Amniotic epithelial cell (primary cell): ENCODE measurements around the gene EHMT1.
A peak's percentile ranks its signal among the peaks of the same experiment; 100 is the strongest.

ENCODE experiments used
- DNase-seq: peaks from one replicate; pipeline ENCODE4 v3.0.0-alpha.2; 2010; ENCODE audit warnings: low read depth

Gene EHMT1

DNA sequence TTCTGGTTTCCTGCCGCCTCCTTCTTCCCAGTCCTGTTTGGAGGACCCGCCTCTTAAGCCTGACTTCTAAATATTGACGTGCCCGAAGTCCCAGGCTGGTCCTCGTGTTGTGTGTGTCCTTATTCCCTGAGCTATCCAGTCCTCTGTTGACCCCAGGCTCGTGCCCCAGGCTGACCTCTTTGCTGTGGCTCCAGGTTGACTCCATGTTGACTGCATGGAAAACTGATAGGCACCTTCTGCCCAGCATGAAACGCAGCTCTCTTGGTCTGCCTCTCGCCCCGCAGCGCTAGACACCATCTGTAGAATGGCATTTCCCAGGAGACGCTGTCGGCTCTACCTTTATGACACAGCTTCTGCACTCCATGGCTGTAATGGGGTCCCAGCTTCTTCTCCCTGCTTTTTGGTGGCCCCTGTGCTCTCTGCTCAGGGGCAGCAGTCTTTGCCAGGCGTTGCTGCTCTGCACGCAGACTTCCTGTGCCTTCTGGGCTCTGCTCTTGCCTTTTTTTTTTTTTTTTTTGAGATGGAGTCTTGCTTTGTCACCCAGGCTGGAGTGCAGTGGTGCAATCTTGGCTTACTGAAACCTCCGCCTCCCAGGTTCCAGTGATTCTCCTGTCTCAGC is 28.4 kb downstream of the EHMT1 start:
- DNase-seq, result no peak

DNA sequence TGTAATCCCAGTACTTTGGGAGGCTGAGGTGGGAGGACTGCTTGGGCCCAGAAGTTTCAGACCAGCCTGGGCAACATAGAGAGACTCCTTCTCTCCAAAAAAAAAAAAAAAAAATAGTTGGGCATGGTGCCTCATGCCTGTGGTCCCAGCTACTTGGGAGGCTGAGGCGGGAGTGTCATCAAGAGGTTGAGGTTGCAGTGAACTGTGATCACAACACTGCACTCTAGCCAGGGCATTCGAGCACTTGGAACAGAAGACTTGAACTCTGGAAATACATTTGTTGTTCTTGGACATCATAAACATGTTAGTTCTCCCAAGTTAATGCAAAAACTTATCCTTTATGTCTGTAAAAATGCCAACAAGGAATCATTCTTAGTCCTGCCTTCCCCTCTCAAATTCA is 29.6 kb downstream of the EHMT1 start:
- DNase-seq, result no peak

DNA sequence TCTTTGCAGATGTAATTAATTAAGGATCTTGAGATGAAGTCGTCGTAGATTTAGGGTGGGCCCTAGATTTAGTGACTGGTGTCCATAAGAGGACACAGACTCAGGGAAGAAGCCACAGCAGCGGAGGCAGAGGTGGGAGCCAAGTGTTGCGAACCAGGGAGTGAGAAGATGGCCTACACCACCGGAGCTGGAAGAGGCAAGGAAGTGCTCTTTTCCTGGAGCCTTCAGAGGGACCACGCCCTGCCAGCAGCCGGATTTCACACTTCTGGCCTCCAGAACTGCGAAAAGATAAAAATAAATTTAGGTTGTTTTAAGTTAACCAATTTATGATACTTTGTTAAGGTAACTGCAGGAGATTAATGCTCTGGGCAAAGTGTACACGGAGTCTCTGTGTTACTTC is 30.7 kb downstream of the EHMT1 start:
- DNase-seq, result no peak

DNA sequence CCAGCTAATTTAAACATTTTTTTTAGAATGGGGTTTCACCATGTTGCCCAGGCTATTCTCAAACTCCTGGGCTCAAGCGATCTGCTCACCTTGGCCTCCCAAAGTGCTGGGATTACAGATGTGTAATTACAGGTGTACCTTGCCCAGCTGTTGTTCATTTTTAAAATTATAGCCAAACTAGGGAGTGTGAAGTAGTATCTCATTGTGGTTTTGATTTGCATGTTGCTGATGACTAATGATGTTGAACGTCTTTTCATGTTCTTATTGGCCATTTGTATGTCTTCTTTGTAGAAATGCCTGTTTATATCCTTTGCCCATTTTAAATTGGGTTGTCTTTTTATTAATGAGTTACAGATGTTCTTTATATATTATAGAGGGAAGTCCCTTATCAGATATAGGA is 31.5 kb downstream of the EHMT1 start:
- DNase-seq, result no peak

DNA sequence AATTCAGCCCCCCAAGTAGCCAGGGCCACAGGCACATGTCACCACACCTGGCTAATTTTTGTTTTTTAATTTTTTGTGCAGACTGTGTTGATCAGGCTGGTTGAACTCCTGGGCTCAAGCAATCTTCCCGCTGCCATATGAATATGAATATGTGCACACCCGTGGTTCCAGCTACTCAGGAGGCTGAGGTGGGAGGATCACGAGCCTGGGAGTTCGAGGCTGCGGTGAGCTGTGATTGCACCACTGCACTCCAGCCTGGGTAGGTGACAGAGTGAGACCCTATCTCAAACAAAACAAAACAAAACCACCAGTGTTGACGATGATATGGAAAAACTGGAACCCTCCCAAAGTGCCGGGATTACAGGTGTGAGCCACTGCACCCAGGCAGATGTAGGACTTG is 32.0 kb downstream of the EHMT1 start:
- no peak for DNase-seq

DNA sequence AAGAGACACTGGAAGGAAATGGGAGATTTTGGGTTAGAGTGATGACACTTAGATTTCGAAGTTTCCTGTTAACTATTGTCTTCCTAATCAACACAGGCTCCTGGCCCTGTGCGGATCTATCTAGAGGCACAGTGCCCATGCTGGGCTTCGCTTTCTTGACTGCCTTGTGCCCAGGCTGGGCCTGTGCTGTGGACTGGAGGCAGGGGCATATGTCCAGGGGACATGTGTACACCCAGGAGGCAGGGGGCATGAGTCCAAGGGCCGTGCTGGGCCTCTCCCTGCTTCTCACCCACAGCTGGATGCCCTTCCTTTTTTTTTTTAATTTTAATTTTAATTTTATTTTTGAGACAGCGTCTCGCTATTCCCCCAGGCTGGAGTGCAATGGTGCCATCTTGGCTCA is 37.6 kb downstream of the EHMT1 start:
- DNase-seq, result no peak

DNA sequence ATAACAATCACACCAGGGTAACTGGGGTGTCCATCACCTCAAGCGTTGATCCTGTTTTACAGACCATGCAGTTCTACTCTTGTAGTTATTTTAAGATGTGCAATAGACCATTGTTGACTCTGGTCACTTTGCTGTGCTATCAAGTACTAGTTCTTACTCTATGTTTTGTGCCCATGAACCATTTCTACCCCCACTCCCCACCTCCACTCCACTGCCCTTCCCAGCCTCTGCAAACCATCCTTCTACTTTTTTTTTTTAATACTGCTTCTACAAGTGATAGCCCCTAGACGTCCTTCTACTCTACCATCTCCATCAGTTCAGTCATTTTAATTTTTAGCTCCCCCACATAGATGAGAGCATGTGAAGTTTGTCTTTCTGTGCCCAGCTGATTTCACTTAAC is 38.8 kb downstream of the EHMT1 start:
- no peak for DNase-seq

DNA sequence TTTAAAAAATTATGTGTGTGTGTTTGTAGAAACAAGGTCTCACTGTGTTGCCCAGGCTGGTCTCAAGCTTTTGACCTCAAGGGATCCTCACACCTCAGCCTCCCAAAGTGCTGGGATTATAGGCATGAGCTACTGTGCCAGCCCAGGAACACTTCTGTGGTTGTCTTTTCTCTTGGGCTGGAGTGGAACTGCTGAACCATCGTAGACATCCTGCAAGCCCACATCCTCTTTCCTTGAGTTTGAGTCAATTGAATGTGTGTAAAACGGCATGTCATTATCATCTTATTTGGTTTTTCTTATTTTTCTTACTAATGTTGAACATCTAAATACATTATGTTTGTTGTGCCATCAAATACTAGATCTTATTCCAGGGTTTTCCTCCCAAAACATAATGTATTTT is 40.0 kb downstream of the EHMT1 start:
- no peak for DNase-seq

DNA sequence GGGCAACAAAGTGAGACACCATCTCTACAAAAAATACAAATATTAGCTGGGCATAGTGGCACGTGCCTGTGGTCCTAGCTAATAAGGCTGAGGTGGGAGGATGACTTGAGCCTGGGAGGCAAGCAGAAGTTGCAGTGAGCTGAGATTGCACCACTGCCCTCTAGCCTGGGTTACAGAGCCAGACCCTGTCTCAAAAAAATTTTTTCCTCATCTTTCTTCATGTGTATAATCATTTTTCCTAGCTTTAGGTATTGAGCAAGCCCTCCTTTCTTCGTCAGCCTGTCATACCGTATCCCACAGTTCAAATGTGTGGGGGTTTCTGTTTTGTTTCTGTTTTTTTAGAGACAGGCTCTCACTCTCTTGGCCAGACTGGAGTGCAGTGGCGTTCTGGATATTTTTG is 41.3 kb downstream of the EHMT1 start:
- peak; percentile 88 for DNase-seq

DNA sequence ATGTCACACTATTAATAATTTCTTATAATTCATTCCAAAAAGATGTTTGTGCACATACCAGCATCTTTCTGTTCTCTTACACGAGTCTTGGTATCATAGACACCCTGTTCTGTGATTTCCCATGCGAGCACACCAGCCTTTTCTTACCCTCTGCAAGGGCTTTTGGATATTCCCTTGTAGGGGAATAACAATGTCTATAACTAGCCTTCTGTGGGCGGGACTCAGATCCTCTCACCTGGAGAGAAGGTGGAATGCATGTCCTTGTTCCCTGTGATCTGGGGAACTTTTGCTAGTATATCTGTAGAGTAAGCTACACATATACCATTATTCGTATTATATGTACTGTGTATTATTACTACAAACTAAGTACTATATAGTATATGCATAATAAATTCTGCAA is 44.8 kb downstream of the EHMT1 start:
- no peak for DNase-seq

DNA sequence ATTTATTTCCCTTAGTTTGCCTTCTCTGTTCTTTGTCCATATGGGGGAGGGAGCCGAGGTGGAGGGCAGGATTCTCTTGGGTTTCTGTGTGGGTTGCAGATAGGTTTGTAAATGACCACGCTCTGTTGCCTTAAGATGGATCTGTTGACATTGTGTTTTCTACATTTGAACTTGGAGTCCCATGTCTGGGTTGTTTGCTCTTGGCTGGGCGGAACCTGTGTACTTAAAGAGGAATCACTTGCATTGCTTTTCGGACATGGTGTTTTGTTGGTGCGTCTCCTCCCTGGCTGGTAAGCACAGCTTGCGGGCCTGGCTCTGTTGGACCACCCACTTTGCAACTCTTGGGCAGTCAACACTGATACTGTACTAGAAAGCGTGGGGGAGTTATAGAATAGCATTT is 45.9 kb downstream of the EHMT1 start:
- peak; percentile 86 for DNase-seq

DNA sequence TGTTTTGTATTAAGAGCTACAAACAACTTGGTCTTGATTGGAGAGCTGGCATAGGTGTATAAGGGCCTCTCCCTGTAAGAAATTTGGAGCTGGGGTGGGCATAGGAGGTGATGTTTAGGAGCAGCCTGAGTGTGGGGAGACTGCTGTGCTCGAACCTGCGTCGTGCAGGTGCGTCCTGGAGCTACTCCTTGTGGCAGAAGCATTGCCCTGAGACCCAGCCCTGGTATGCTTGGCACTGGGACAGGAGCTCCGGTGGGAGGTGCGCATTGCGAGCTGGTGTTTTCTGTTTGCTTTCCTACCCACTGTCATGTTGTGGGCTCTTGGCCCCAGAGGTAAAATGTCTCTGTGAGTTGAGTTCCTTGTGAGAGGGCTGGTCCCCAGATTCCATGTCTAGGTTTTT is 46.4 kb downstream of the EHMT1 start:
- no peak for DNase-seq

DNA sequence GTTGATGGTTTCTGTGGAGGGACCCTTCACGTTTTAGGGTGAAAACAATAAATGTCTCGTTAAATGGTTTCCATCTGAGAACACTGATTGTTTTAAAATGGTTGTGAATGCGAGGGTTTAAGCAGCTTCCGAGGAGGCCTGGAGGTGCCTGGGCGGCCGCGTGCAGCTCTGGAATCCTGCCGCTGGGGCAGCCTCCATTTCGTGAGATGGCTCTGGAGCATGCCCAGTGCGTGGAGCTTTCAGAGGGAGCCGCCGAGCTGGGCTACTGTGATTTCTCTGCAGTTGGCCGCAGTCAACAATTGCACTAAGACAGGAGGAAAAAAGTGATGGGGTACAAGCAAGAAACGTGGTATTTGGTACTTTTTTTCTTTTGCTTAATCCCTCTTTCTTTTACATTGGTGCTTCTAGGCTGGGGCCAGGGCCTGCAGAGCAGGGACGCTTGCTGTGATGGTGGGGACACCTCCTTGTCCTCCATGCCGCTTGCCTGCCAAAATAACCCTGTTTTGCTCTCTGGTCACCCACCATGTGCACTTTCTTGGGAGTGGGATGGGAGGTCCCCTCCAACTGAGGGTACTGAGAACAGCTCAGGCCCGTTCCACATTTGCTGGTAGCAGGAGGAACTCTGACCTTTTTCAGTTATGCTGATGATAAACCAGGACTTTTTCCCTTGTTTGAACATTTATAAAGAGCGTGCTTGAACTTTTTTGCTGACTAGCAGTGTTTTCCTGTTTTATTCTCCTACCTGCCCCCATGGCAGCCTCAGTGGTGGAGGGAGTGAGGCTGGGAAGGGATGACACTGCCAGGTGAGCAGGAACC is 47.1 kb downstream of the EHMT1 start:
- DNase-seq, result peak; percentile 47

DNA sequence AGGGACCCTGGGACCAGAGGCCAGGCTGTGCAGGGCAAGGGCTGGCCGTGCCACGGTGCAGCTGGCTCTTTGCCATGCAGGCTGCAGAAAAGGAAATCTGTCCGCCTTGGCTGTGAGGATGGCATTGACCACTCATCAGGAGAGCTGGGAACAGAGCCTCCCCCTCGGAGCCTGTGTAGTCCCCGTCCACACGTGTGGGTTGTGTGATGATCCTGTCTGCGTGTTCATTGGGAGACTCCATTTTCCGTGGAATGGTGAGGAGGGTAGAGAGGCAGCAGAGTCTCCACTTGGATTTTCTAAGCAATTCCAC is 47.7 kb downstream of the EHMT1 start:
- DNase-seq, result no peak

DNA sequence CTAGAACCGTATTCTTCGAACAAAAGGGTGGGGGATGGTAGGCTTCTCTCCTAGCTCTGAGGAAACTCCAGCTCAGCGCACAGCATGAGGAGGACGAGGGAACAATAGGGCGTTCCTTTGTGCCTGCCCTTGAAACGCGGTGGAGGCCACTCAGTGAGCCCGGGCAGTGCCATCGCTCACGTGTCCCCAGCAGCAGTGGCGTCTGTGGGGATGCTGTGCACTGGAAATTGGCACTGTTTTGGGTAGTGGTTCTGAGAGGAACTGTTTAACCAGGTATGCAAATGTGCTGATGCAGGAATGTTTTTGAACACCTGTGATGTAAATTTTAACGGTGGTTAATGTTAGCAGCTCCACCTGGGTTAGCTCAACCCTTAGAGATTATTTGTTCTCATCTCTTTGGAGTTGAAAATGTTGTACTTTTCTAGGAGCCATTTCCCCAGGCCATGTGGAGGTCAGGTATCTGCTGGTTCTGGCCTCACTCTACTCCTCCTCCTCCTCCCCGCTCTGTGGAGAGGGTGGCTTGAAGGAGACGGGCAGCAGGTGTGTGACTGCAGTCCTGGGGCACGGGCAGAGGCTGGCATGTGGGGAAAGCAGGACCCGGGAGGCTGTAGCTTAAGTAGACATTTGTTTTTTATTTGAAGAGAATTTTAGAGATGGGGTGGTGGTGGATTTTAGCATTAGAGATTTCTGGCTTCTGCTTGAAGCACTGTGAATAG is 48.3 kb downstream of the EHMT1 start:
- DNase-seq, result no peak

DNA sequence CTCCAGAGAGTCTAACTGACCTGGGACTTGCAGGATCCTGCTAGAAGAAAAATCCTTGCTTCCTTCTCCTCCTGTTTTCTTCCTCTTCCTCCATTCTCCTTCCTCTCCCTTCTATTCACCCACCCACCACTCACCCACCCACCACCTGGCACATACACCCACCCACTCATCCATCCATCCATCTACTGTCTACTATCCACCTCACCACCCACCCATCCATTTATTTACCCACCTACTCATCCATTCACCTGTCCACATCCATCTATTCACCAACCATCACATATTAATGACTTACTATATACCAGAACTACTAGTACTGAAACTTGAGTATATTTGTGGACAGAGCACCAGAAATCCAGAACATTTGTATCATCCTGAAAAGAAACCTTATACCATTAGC is 49.4 kb downstream of the EHMT1 start:
- DNase-seq, result no peak

DNA sequence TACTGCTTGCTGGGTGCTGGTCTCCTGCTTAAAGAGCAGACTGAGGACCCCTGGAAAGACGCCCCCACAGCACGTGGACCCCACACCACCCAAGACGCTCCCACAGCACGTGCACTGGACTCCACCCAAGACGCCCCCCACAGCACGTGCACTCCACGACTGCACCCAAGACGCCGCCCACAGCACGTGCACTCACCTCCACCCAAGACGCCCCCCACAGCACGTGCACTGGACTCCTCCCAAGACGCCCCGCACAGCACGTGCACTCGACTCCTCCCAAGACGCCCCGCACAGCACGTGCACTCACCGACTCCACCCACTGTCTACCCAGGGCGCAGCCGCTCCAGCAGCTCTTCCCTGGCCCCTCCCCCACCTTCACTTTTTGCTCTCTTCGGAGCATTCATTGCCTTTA is 50.5 kb downstream of the EHMT1 start:
- DNase-seq, result no peak

DNA sequence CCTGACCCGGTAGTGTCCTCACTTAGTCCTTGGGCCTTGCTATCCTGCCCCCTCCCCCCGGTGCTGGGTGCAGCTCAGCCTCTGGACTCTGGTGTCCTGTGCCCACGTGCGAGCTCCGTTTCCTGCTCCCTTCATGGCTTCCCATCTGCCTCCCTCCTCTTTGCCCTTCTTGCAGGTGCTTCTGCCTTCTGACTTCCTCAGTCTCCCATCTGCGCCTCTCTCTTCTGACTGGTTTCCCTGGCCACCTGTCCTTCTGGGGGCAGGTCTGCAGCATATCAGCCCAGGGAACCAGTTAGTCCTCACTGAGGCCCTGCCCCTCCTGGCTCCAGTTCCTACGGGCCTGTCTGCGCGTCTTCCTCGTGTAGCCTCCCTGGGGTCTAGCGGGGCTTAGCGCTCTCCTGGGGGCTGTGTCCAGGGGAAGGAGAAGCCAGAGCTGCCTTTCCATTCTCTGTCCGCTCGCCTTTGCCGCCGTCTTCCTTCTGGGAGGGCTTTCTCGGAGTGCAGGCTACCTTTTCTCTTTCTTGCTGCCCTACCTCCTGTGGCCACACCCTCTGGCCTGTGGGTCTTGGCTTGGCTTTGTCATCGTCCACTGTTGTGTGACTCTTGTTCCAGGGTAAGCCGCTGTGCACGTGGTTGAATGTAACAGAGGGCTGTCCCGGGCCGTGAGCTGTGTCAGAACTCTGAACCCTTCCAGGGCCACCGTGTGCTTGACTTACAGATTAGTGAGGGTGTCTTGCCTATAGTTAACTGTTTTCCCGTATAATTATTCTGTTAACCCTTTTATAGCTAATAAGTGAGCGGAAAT is 51.8 kb downstream of the EHMT1 start:
- DNase-seq, result no peak

DNA sequence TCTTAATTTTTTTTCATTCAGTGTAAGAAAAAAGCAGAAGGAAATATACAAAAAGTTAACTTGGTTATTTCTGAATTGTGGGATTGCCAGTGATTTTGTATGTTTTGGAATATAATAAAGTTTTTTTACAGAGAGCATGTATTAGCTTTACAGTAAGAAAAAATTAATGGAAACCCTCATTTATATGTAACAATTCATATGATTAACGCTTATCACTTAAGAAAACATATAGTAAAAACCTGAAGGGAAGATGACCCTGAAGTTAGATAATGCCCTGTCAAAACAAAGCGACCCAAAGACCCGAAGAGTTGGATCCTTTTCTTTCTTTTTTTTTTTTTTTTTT is 52.4 kb downstream of the EHMT1 start:
- no peak for DNase-seq

DNA sequence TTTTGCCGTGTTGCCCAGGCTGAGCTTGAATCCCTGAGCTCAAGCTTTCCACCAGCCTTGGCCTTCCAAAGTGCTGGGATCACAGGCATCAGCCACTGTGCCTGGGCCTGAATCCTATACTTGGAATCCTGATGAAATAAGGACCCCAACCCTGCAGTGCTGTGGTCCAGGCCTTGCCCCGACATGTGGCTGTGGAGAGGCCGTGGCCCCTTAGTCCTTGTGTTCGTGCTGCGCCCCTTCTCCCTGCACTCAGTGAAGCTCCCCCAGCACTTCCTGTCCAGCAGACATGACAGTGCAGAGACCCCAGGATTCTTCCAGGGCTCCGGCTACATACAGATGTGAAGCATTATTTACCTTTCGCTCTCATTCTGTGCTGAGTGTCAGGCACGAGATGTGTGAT is 52.9 kb downstream of the EHMT1 start:
- DNase-seq, result no peak

DNA sequence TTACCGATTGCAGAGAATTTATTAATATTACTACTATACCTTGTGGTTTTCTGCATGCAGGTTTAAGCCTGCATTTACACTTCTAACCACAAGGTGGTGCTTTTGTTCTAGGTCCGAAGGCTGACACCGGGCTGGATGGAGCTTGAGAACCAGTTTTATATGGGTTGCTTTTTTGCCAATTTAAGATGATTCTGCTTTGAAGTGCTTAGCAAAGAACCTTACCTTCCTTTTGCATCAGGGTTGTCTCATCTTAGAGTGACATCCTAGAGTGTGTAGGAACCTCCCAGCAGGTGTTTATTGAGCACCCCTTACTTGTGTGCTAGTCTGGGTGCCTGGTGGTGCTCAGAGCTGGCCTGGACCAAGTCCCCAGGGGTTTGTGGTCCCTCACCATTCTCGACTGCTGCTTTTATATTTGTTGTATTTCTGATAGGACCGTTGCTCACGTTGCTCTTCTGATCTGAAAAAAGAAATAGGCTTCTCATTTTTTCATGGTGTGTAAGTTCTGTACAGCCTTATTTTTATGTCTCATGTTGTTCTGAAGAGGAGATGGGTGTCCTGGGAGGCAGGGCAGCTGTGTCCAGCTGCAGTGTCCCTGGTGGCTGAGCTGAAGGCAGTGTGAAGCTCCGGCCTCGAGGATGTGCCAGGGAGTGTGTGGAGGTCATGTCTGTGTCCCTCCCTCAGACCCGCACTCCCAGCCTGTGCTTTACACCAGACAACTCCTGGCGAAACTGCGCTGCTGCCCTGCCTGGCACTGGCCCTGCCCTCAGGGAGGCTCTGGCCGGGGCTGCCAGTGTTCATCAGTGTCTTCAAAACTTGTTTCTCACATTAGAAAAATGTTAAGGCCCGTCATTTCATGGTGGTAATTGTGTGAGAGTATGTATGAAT is 54.3 kb downstream of the EHMT1 start:
- DNase-seq, result peak; percentile 71

DNA sequence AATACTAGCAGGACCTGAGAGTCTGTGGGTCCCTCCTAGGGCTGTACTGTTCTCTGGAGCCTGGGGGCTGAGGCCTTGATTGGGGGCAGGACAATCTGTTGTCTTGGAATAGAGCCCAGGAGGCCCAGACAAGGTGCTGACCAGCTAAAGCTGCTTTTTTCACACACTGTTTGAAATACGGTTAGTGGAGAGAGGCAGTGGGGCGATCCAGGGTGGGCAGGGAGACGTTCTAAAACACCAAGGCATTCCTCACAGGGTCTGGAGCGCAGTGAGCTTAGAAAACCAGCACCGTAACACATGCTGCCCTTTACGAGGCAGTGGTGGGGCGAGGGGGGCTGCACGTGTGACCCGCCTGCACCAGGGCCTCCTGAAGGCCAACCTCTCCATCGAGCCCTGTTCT is 55.1 kb downstream of the EHMT1 start:
- DNase-seq, result peak; percentile 33
